ENCODE measurements around the gene SFMBT1.
A peak's percentile ranks its signal among the peaks of the same experiment; 100 is the strongest.
"Not testable (repeated sequence)": the region's sequence is repeated elsewhere in the genome, so short reads cannot be mapped to it uniquely, and the experiment has no call there.

The SFMBT1 gene

DNA sequence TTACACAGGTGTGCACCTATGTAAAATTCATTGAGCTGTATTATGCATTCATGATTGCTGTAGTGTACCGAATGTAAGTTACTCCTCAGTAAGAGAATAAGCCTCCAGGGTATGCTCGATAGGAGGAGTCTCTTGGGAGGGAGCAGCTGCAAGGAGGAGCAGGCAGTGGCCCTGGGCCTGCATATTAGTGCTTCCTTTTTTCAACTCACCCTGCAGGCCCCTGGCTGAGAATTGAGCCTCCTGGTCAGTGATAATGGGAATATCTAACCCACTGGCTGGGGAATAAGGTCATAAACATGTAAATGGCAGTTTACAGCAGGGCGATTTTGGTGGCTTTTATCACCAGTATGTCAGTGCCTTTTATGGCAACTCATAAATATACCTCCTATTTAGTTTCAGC lies 21.7 kb upstream of the SFMBT1 start:
- in situ Hi-C loops (cut with MboI; ENCODE audit: low pct_unique_long_range_greater_than_20kb, low sequenced_read_pairs, unreplicated experiment): no loop called here
- no peak for TF ChIP-seq CTCF (IDR thresholded peaks at IDR 0.05; ENCODE audit: extremely low read depth, insufficient read depth, missing control alignments)
- DNase-seq (ENCODE audit: low spot score): no peak

- no peak for TF ChIP-seq CTCF (IDR thresholded peaks at IDR 0.05; ENCODE audit: extremely low read depth, insufficient read depth, missing control alignments)
- in situ Hi-C loops (cut with MboI; ENCODE audit: low pct_unique_long_range_greater_than_20kb, low sequenced_read_pairs, unreplicated experiment): no loop called here
- DNase-seq (ENCODE audit: low spot score): no peak
Measured at GRCh38 chr3:53065841-53066480, 20.1 kb upstream of the SFMBT1 start.

DNA sequence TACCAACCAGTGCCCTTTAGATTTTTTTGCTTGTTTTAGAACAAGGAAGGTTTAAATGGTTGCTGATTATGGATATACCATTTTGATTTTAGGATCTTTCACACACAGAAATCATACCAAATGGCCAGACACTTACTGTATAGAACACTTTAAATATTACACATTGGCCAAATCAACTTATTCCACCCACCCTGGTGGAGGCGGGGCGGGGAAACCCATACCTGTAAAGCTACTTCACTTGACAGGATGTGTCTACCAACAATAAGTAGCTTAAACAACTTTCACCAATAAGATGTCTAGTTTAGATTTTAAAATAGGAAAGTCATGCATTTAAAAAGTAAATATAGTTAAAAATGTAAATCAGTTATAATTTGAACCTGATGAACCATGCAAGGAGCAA lies 17.0 kb upstream of the SFMBT1 start:
- no peak for TF ChIP-seq CTCF (IDR thresholded peaks at IDR 0.05; ENCODE audit: extremely low read depth, insufficient read depth, missing control alignments)
- in situ Hi-C loops (cut with MboI; ENCODE audit: low pct_unique_long_range_greater_than_20kb, low sequenced_read_pairs, unreplicated experiment): no loop called here
- DNase-seq (ENCODE audit: low spot score): no peak

- peak; percentile 23 for TF ChIP-seq CTCF (IDR thresholded peaks at IDR 0.05; ENCODE audit: extremely low read depth, insufficient read depth, missing control alignments)
- in situ Hi-C loops (cut with MboI; ENCODE audit: low pct_unique_long_range_greater_than_20kb, low sequenced_read_pairs, unreplicated experiment): no loop called here
- no peak for DNase-seq (ENCODE audit: low spot score)
Measured at GRCh38 chr3:53056442-53056841, 10.6 kb upstream of the SFMBT1 start.

DNA sequence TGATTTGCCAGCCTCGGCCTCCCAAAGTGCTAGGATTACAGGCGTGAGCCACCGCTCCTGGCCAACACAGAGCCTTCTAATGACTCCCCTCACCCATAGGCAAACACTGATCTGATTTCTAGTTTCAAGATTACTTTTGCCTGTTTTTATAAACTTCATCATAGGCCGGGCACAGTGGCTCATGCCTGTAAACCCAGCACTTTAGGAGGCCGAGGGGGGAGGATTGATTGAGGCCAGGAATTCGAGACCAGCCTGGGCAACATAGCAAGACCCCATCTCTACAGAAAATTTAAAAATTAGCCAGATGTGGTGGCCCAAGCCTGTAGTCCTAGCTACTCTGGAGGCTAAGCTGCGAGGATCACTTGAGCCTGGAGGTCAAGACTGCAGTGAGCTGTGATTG lies 8.4 kb upstream of the SFMBT1 start:
- DNase-seq (ENCODE audit: low spot score); in situ Hi-C loops (cut with MboI; ENCODE audit: low pct_unique_long_range_greater_than_20kb, low sequenced_read_pairs, unreplicated experiment): not testable (repeated sequence)

- in situ Hi-C loops (cut with MboI; ENCODE audit: low pct_unique_long_range_greater_than_20kb, low sequenced_read_pairs, unreplicated experiment): no loop called here
- no peak for DNase-seq (ENCODE audit: low spot score)
- TF ChIP-seq CTCF (IDR thresholded peaks at IDR 0.05; ENCODE audit: extremely low read depth, insufficient read depth, missing control alignments): no peak
Measured at GRCh38 chr3:53051929-53052328, 6.1 kb upstream of the SFMBT1 start.

DNA sequence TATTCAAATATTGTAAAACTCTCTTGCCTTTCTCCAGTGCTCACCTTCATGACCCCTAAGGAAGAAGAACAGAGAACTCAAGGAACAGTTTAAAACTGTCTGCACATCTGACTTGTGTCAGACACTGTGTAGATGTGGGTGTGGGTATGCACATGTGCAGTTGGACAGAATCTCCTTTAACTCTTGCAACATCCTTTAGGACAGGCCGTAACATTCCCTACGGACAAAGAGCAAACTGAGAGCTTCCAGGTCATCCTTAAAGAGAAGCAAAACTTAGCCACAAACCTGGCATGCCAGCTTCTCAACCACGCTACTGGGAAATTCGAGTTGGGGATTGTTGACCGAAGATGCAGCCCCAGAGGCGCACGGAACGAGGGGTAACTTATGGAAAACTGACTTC lies 4.1 kb upstream of the SFMBT1 start:
- in situ Hi-C loops (cut with MboI; ENCODE audit: low pct_unique_long_range_greater_than_20kb, low sequenced_read_pairs, unreplicated experiment): no loop called here
- DNase-seq (ENCODE audit: low spot score): no peak
- no peak for TF ChIP-seq CTCF (IDR thresholded peaks at IDR 0.05; ENCODE audit: extremely low read depth, insufficient read depth, missing control alignments)
